GM12891 (cell line): ENCODE data around the gene RASL12.

ENCODE experiments used
- POLR2A ChIP-seq: IDR thresholded peaks from 2 replicates; pipeline ENCODE4 v1.6.1; 2011; ENCODE audit warnings: low read depth, low read length, control low read depth
- POLR2AphosphoS5 ChIP-seq: IDR thresholded peaks from 2 replicates; pipeline ENCODE4 v1.6.1; 2011; ENCODE audit warnings: low read depth, low read length, control low read depth
- TAF1 ChIP-seq: IDR thresholded peaks from 2 replicates; pipeline ENCODE4 v1.6.1; 2011; ENCODE audit warnings: low read depth, low read length, control low read depth

GRCh38 chr15:65034719-65035118, 33.1 kb downstream of the RASL12 start:
- TF ChIP-seq TAF1 (no peak), POLR2A (no peak), POLR2AphosphoS5 (no peak)
